IMR-90 (cell line): Measurements from ENCODE around the gene BEND2. TPM values are rescaled to one million over a fixed set of nuclear protein-coding genes. Genes with fewer than 3 reads are reported as not detected.

Experiments used
- ATAC-seq: fragments of 200-7000 bp; cut with Tn5 transposase; 2 replicates; pipeline ENCODE4 v1.9.1; 2020; ENCODE audit warnings: low read depth, mild to moderate bottlenecking, moderate library complexity
- BruUV-seq: library from RNA; stranded (reverse); fragments of 400-500 nt; replicated peaks from 2 replicates; lab custom pipeline; 2021; lab: Mats Ljungman, UMichigan
- CTCF ChIA-PET: fragments of 300-600 bp; formaldehyde crosslinking; extraction: SDS; loops from one replicate; lab custom pipeline; 2021; ENCODE audit warnings: antibody characterized with exemption; lab: Yijun Ruan, JAX
- POLR2A ChIA-PET: fragments of 300-600 bp; sonication (Branson Sonifier 250); formaldehyde crosslinking; loops from one replicate; lab custom pipeline; 2022; ENCODE audit warnings: antibody characterized with exemption; ENCODE audit not compliant: unreplicated experiment; lab: Charles Lee
- DNase-seq: peaks from one replicate; pipeline ENCODE4 v3.0.0; 2013
- H2AFZ ChIP-seq: replicated peaks from 2 replicates; pipeline ENCODE3; 2013; ENCODE audit warnings: low read length, mild to moderate bottlenecking; ENCODE audit not compliant: poor library complexity
- H2AK5ac ChIP-seq: 2 replicates; pipeline ENCODE4 v1.6.1; 2013; ENCODE audit warnings: low read depth, low read length, inconsistent platforms
- H2AK9ac ChIP-seq: replicated peaks from 2 replicates; pipeline ENCODE3; 2013; ENCODE audit warnings: mild to moderate bottlenecking, low read depth, low read length, moderate library complexity; ENCODE audit not compliant: poor library complexity
- H2BK120ac ChIP-seq: 2 replicates; pipeline ENCODE4 v1.6.1; 2013; ENCODE audit warnings: low read depth, low read length, inconsistent platforms
- H2BK15ac ChIP-seq: 3 replicates; pipeline ENCODE4 v1.6.1; 2013; ENCODE audit warnings: low read depth, low read length, inconsistent platforms
- H2BK20ac ChIP-seq: 2 replicates; pipeline ENCODE4 v1.6.1; 2013; ENCODE audit warnings: low read depth, mild to moderate bottlenecking, inconsistent platforms, low read length, moderate library complexity
- H2BK5ac ChIP-seq: 2 replicates; pipeline ENCODE4 v1.6.1; 2013; ENCODE audit warnings: mild to moderate bottlenecking, low read depth, low read length, inconsistent platforms; ENCODE audit not compliant: poor library complexity, severe bottlenecking
- H3K14ac ChIP-seq: replicated peaks from 2 replicates; pipeline ENCODE4 v1.6.1; 2013; ENCODE audit warnings: low read depth, low read length, inconsistent platforms
- H3K18ac ChIP-seq: 2 replicates; pipeline ENCODE4 v1.6.1; 2013; ENCODE audit warnings: low read depth, low read length, control low read depth
- H3K23ac ChIP-seq: 2 replicates; pipeline ENCODE4 v1.6.1; 2013; ENCODE audit warnings: low read depth, low read length, inconsistent platforms
- H3K27ac ChIP-seq: 2 replicates; pipeline ENCODE4 v1.5.1; 2013; ENCODE audit warnings: mild to moderate bottlenecking, control low read depth, low read length; ENCODE audit not compliant: insufficient read depth
- H3K27me3 ChIP-seq: 2 replicates; pipeline ENCODE4 v1.6.1; 2013; ENCODE audit warnings: low read length; ENCODE audit not compliant: control insufficient read depth, insufficient read depth
- H3K36me3 ChIP-seq: 2 replicates; pipeline ENCODE4 v1.6.1; 2013; ENCODE audit warnings: low read length, mixed read lengths; ENCODE audit not compliant: control insufficient read depth, insufficient read depth
- H3K4ac ChIP-seq: 2 replicates; pipeline ENCODE4 v1.6.1; 2013; ENCODE audit warnings: low read depth, low read length, inconsistent platforms
- H3K4me1 ChIP-seq: 2 replicates; pipeline ENCODE4 v1.6.1; 2013; ENCODE audit warnings: low read length, mixed read lengths; ENCODE audit not compliant: control insufficient read depth, insufficient read depth
- H3K4me2 ChIP-seq: 2 replicates; pipeline ENCODE4 v1.6.1; 2013; ENCODE audit warnings: low read depth, mild to moderate bottlenecking, control low read depth, low read length, moderate library complexity
- H3K4me3 ChIP-seq: 2 replicates; pipeline ENCODE4 v1.5.1; 2013; ENCODE audit warnings: low read depth, mild to moderate bottlenecking, control low read depth, low read length, moderate library complexity; ENCODE audit not compliant: insufficient read depth
- H3K56ac ChIP-seq: 2 replicates; pipeline ENCODE4 v1.6.1; 2013; ENCODE audit warnings: low read length, inconsistent platforms; ENCODE audit not compliant: insufficient read depth; ENCODE audit errors: extremely low read depth
- H3K79me1 ChIP-seq, 2 experiments: 2 replicates each; pipeline ENCODE4 v1.6.1; 2013; ENCODE audit warnings: low read length in 2 of 2, inconsistent platforms in 1 of 2, low read depth in 1 of 2
- H3K9ac ChIP-seq: 2 replicates; pipeline ENCODE4 v1.6.1; 2013; ENCODE audit warnings: low read depth, low read length, control low read depth
- H3K9me1 ChIP-seq: 2 replicates; pipeline ENCODE4 v1.6.1; 2013; ENCODE audit warnings: low read length, inconsistent platforms; ENCODE audit not compliant: insufficient read depth
- H3K9me3 ChIP-seq: 2 replicates; pipeline ENCODE4 v1.6.1; 2013; ENCODE audit warnings: low read length; ENCODE audit not compliant: control insufficient read depth, insufficient read depth
- H4K20me1 ChIP-seq: 2 replicates; pipeline ENCODE4 v1.6.1; 2013; ENCODE audit warnings: low read length, inconsistent platforms; ENCODE audit not compliant: insufficient read depth
- H4K5ac ChIP-seq: 2 replicates; pipeline ENCODE4 v1.6.1; 2013; ENCODE audit warnings: mild to moderate bottlenecking, low read depth, low read length, control low read depth
- H4K8ac ChIP-seq, 2 experiments: 2 replicates each; pipeline ENCODE4 v1.6.1; 2013; ENCODE audit warnings: low read depth in 2 of 2, low read length in 2 of 2, control low read depth in 1 of 2, inconsistent platforms in 1 of 2
- H4K91ac ChIP-seq: 2 replicates; pipeline ENCODE4 v1.6.1; 2013; ENCODE audit warnings: low read depth, low read length, inconsistent platforms; ENCODE audit not compliant: insufficient read depth
- BHLHE40 ChIP-seq: fragments of 150-350 bp; IDR thresholded peaks from 2 replicates; pipeline ENCODE4 v1.6.1; 2016; ENCODE audit warnings: mild to moderate bottlenecking, low read depth, low read length
- CHD1 ChIP-seq: IDR thresholded peaks from 2 replicates; pipeline ENCODE4 v1.6.1; 2012; ENCODE audit warnings: low read depth, low read length, improper control_type of control experiment
- CTCF ChIP-seq: conservative IDR thresholded peaks from 2 replicates; pipeline ENCODE4 v1.5.1; 2012; ENCODE audit warnings: mild to moderate bottlenecking, low read depth, low read length, improper control_type of control experiment
- MAZ ChIP-seq: IDR thresholded peaks from 2 replicates; pipeline ENCODE4 v1.6.1; 2012; ENCODE audit warnings: low read depth, mild to moderate bottlenecking, low read length, improper control_type of control experiment, moderate library complexity, borderline replicate concordance
- NFE2L2 ChIP-seq: fragments of 150-350 bp; IDR thresholded peaks from 2 replicates; pipeline ENCODE4 v1.6.1; 2016; ENCODE audit warnings: low read depth, mild to moderate bottlenecking, low read length
- POLR2A ChIP-seq: IDR thresholded peaks from 2 replicates; pipeline ENCODE4 v1.6.1; 2012; ENCODE audit warnings: mild to moderate bottlenecking, low read depth, low read length
- RFX5 ChIP-seq: IDR thresholded peaks from 2 replicates; pipeline ENCODE4 v1.8.0; 2012; ENCODE audit warnings: low read depth, mild to moderate bottlenecking, low read length, moderate library complexity
- SMC3 ChIP-seq: fragments of 150-350 bp; IDR thresholded peaks from 2 replicates; pipeline ENCODE4 v1.6.1; 2016; ENCODE audit warnings: low read depth, mild to moderate bottlenecking, antibody characterized with exemption, low read length, moderate library complexity
- USF2 ChIP-seq: fragments of 150-350 bp; IDR thresholded peaks from 2 replicates; pipeline ENCODE4 v1.6.1; 2017; ENCODE audit warnings: mild to moderate bottlenecking, antibody characterized with exemption, low read length, low read depth
- WGBS, 2 experiments: methylation state at CpG; one replicate each; pipeline versions ENCODE4 v1.1.5 to v1.1.7; 2013; ENCODE audit warnings: missing lambda C conversion rate in 2 of 2; ENCODE audit not compliant: insufficient read length in 1 of 2; ENCODE audit errors: extremely low coverage in 2 of 2; 5-methylcytosine and 5-hydroxymethylcytosine counted together
- dilution Hi-C: fragments of 300-500 bp; cut with HindIII; formaldehyde crosslinking; loops from one replicate; pipeline ENCODE4 v1.14.3; 2018; ENCODE audit warnings: low sequenced_read_pairs; ENCODE audit not compliant: unreplicated experiment
- in situ Hi-C: fragments of 300-500 bp; cut with MboI; formaldehyde crosslinking; loops from 3 replicates; pipeline ENCODE4 v1.14.3; 2019; ENCODE audit warnings: low sequenced_read_pairs, inconsistent platforms, mixed read lengths
- intact Hi-C: fragments of 100-400 bp; cut with micrococcal nuclease; formaldehyde crosslinking; loops from 2 replicates; pipeline ENCODE4 v1.10.0; 2022
- polyA plus RNA-seq, 3 experiments: library from polyadenylated mRNA; depleted of rRNA; stranded (reverse); fragments of >200 nt; gene quantifications; 2 replicates each; pipeline ENCODE4 v1.2.3, GENCODE V29; 2012; ENCODE audit warnings: low replicate concordance in 1 of 3
- total RNA-seq: library from RNA; depleted of rRNA; stranded (reverse); fragments of >200 nt; gene quantifications from 2 replicates; pipeline ENCODE4 v1.2.3, GENCODE V29; 2012

BEND2 gene
- total and polyA plus RNA-seq, 2 of the 4 experiments (the other 2 are of a cell fraction): not detected

- Histone ChIP-seq H3K9ac (no peak overlapping the region), H4K20me1 (no peaks in the 10 kb centered on the region), H2BK5ac (no peak overlapping the region), H3K27ac (no peak overlapping the region), H3K27me3 (no peaks in the 10 kb centered on the region), H3K4me3 (no peak overlapping the region), H2AK5ac (no peak overlapping the region), H4K5ac (no peak overlapping the region), H3K36me3 (no peaks in the 10 kb centered on the region), H3K9me1 (no peaks in the 10 kb centered on the region), H3K4ac (no peak overlapping the region), H3K79me1 (no peaks in the 10 kb centered on the region), H3K4me2 (no peak overlapping the region), H2AK9ac (no peak overlapping the region), H2AFZ (no peak overlapping the region), H3K23ac (no peak overlapping the region), H3K4me1 (no peaks in the 10 kb centered on the region), H4K91ac (no peak overlapping the region), H2BK120ac (no peak overlapping the region), H3K18ac (no peak overlapping the region), H4K8ac (no peak overlapping the region), H3K56ac (no peak overlapping the region), H2BK20ac (no peak overlapping the region), H2BK15ac (no peak overlapping the region), H3K9me3 (no peaks in the 10 kb centered on the region; the same call in 1 of the 2 replicates), H3K14ac (no peak overlapping the region)
- intact Hi-C loops (no loop called here), in situ Hi-C loops (no loop called here), dilution Hi-C loops (no loop called here)
- DNase-seq (no peak), ATAC-seq (no peak)
- no peak for TF ChIP-seq POLR2A
- no peak for TF ChIP-seq SMC3
- TF ChIP-seq CTCF: no peak
- no peak for TF ChIP-seq NFE2L2
- TF ChIP-seq MAZ: no peak
- TF ChIP-seq RFX5: no peak
- TF ChIP-seq BHLHE40: no peak
- TF ChIP-seq CHD1: no peak
- TF ChIP-seq USF2: no peak
- CTCF ChIA-PET: no interaction called here
- POLR2A ChIA-PET: no interaction called here
- BruUV-seq: no TSS peak
- 50% methylated on average over 2 of the region's 6 CpGs; no CpG with 5 or more reads in 1 of the 2 experiments for WGBS, 2 experiments
Observed at GRCh38 chrX:18136816-18137215, 83.9 kb downstream of the BEND2 start.
